MM.1S (cell line): ENCODE data around the gene XPO6.

Experiments
- DNase-seq: peaks from one replicate; pipeline ENCODE4 v3.0.0-alpha.2; 2015
- H2AFZ ChIP-seq: fragments of 300-600 bp; sonication (generic); 2 replicates; pipeline ENCODE4 v1.6.0; 2016; ENCODE audit warnings: antibody characterized with exemption, low read length
- H3F3A ChIP-seq: fragments of 300-600 bp; sonication (generic); 2 replicates; pipeline ENCODE4 v1.6.1; 2016; ENCODE audit warnings: mild to moderate bottlenecking, antibody characterized with exemption, low read length, moderate library complexity, mixed read lengths; ENCODE audit not compliant: insufficient read depth
- H3K27ac ChIP-seq: fragments of 300-600 bp; sonication (generic); 2 replicates; pipeline ENCODE4 v1.5.1; 2016; ENCODE audit warnings: mild to moderate bottlenecking, low read length
- H3K27me3 ChIP-seq: fragments of 300-600 bp; sonication (generic); replicated peaks from 2 replicates; pipeline ENCODE4 v1.6.0; 2016; ENCODE audit warnings: low read length; ENCODE audit not compliant: insufficient read depth
- H3K36me3 ChIP-seq: fragments of 300-600 bp; sonication (generic); replicated peaks from 2 replicates; pipeline ENCODE4 v1.6.1; 2016; ENCODE audit warnings: mild to moderate bottlenecking, low read length, mixed read lengths; ENCODE audit not compliant: insufficient read depth
- H3K4me1 ChIP-seq: fragments of 300-600 bp; sonication (generic); 2 replicates; pipeline ENCODE4 v1.6.1; 2016; ENCODE audit warnings: low read length, mixed read lengths
- H3K4me2 ChIP-seq: fragments of 300-600 bp; sonication (generic); 2 replicates; pipeline ENCODE4 v1.6.0; 2016; ENCODE audit warnings: low read depth, low read length
- H3K4me3 ChIP-seq: fragments of 300-600 bp; sonication (generic); 2 replicates; pipeline ENCODE4 v1.5.1; 2016; ENCODE audit warnings: low read length, mixed read lengths
- H3K79me2 ChIP-seq: fragments of 300-600 bp; sonication (generic); 2 replicates; pipeline ENCODE4 v1.6.1; 2016; ENCODE audit warnings: mixed run types, low read length, mixed read lengths
- H3K9ac ChIP-seq: fragments of 300-600 bp; sonication (generic); 2 replicates; pipeline ENCODE4 v1.6.1; 2016; ENCODE audit warnings: low read length, mixed read lengths
- H3K9me2 ChIP-seq: fragments of 300-600 bp; sonication (generic); replicated peaks from 2 replicates; pipeline ENCODE4 v1.6.1; 2016; ENCODE audit warnings: mild to moderate bottlenecking, low read length, mixed read lengths; ENCODE audit not compliant: insufficient read depth
- H3K9me3 ChIP-seq: fragments of 300-600 bp; sonication (generic); replicated peaks from 2 replicates; pipeline ENCODE4 v1.6.1; 2016; ENCODE audit warnings: mild to moderate bottlenecking, low read length, mixed read lengths; ENCODE audit not compliant: insufficient read depth
- H4K20me1 ChIP-seq: fragments of 300-600 bp; sonication (generic); 2 replicates; pipeline ENCODE4 v1.6.1; 2016; ENCODE audit warnings: mild to moderate bottlenecking, low read length, moderate library complexity, mixed read lengths; ENCODE audit not compliant: insufficient read depth
- EZH2 ChIP-seq: fragments of 300-600 bp; sonication (generic); optimal IDR thresholded peaks from 2 replicates; pipeline ENCODE3; 2017; ENCODE audit warnings: low read depth, mild to moderate bottlenecking, antibody characterized with exemption, low read length, mixed read lengths
- EZH2phosphoT487 ChIP-seq: fragments of 300-600 bp; sonication (generic); IDR thresholded peaks from 2 replicates; pipeline ENCODE4 v1.6.1; 2018; ENCODE audit warnings: antibody characterized with exemption, low read length
- TF ChIP-seq, protein P1 (sequence below): fragments of 300-600 bp; sonication (generic); IDR thresholded peaks from 2 replicates; pipeline ENCODE4 v1.5.1; 2016; ENCODE audit warnings: antibody characterized with exemption, low read length, mixed read lengths

Gene XPO6

DNA sequence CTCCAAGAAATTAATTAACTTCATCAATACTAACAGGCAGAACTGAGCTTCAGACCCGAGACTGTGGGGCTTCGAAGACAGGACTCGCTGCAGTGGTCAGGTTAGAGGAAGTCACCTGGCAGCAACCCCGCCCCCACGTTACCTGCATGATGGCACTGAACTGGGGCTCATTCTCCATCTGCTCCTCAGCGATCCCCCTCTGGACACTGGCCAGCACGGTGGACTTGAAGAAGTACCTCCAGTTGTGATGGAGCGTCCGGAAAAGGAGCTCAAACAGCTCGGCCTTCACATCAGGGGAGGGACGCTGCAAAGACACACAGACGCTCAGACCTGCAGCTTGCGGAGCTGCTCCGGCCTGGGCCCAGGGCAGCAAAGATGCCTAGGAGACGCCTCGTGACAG lies 107.4 kb downstream of the XPO6 start:
- H3K9ac ChIP-seq = no peak overlapping the region
- TF ChIP-seq, protein P1, sequence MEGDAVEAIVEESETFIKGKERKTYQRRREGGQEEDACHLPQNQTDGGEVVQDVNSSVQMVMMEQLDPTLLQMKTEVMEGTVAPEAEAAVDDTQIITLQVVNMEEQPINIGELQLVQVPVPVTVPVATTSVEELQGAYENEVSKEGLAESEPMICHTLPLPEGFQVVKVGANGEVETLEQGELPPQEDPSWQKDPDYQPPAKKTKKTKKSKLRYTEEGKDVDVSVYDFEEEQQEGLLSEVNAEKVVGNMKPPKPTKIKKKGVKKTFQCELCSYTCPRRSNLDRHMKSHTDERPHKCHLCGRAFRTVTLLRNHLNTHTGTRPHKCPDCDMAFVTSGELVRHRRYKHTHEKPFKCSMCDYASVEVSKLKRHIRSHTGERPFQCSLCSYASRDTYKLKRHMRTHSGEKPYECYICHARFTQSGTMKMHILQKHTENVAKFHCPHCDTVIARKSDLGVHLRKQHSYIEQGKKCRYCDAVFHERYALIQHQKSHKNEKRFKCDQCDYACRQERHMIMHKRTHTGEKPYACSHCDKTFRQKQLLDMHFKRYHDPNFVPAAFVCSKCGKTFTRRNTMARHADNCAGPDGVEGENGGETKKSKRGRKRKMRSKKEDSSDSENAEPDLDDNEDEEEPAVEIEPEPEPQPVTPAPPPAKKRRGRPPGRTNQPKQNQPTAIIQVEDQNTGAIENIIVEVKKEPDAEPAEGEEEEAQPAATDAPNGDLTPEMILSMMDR = no peak
- TF ChIP-seq EZH2 (no peak), EZH2phosphoT487 (no peak)
- no peaks in the 10 kb centered on the region for H3K9me3 ChIP-seq
- H4K20me1 ChIP-seq = no peaks in the 10 kb centered on the region
- H3K27me3 ChIP-seq = no peaks in the 10 kb centered on the region
- DNase-seq = no peak
- H3K9me2 ChIP-seq = no peaks in the 10 kb centered on the region
- H3K27ac ChIP-seq = no peak overlapping the region
- no peaks in the 10 kb centered on the region for H3F3A ChIP-seq
- peaks cover 1% of the 10 kb centered on the region; the same call in 1 of the 2 replicates for H3K79me2 ChIP-seq
- H3K4me2 ChIP-seq = no peak overlapping the region
- H3K4me3 ChIP-seq = no peak overlapping the region
- H2AFZ ChIP-seq = no peak overlapping the region
- peaks cover 11% of the 10 kb centered on the region for H3K36me3 ChIP-seq
- no peaks in the 10 kb centered on the region for H3K4me1 ChIP-seq

DNA sequence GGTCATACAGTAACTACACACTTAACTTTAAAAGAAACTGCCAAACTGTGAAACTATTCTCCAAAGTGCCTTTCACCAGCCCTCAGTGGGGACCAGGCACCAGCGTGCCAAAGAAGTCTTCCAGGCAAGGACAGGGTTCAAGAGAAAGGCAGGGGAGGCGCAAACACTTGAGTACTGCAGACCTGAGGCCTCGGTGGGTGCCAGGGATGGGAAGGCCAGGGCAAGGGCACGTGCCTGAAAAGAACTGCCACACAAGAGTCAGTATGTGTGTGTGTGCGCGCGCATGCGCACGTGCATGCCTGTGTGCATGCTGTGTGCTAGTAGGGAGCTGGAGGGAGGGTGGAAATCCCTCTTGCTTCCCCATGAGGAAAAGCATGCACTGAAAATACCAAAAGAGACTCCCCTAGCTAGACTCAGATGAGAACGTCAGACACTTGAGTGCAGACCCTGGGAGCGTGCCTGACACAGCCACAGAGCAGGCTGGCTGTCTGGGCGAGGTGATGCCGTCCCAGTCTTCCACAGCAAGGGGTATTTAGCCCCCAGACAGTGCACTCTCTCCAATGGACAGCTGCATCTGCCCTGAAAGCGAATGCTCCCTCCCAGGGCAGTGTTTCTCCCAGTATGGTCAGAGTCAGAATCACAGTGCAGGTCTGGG lies 108.1 kb downstream of the XPO6 start:
- H4K20me1 ChIP-seq = no peaks in the 10 kb centered on the region
- H3K4me1 ChIP-seq = no peaks in the 10 kb centered on the region
- no peak overlapping the region for H3K4me3 ChIP-seq
- no peak overlapping the region for H2AFZ ChIP-seq
- H3F3A ChIP-seq = no peaks in the 10 kb centered on the region
- no peaks in the 10 kb centered on the region for H3K27me3 ChIP-seq
- no peak overlapping the region for H3K9ac ChIP-seq
- DNase-seq = no peak
- no peaks in the 10 kb centered on the region for H3K79me2 ChIP-seq
- H3K4me2 ChIP-seq = no peak overlapping the region
- H3K36me3 ChIP-seq = peaks cover 11% of the 10 kb centered on the region
- TF ChIP-seq, protein P1 = no peak
- TF ChIP-seq EZH2 (no peak), EZH2phosphoT487 (no peak)
- H3K27ac ChIP-seq = no peak overlapping the region
- H3K9me2 ChIP-seq = no peaks in the 10 kb centered on the region
- no peaks in the 10 kb centered on the region for H3K9me3 ChIP-seq

DNA sequence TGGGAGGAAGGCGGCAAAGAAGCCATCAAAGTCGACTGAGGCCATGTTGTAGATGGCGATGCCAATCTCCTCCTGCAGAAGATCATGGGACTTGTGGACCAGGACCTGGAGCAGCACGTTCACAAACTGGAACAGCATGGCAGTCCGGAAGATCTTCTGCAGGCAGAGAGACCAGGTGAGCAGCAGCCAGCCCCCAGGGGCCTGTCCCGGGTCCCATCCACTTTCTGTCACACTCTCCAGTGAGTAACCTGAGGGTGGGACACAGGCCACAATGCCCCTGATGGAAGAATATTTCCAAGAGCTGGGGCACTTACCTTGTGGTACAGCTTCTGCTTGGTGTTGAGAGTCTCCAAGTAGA lies 110.3 kb downstream of the XPO6 start:
- Histone ChIP-seq H3K9ac (no peak overlapping the region), H3K9me2 (no peaks in the 10 kb centered on the region), H3F3A (no peaks in the 10 kb centered on the region), H3K4me2 (no peak overlapping the region), H3K36me3 (peaks cover 11% of the 10 kb centered on the region), H3K27me3 (no peaks in the 10 kb centered on the region), H4K20me1 (no peaks in the 10 kb centered on the region), H3K4me3 (no peak overlapping the region), H3K27ac (no peak overlapping the region), H3K9me3 (no peaks in the 10 kb centered on the region), H2AFZ (no peak overlapping the region), H3K4me1 (no peaks in the 10 kb centered on the region), H3K79me2 (no peaks in the 10 kb centered on the region)
- no peak for DNase-seq
- TF ChIP-seq EZH2phosphoT487 = no peak
- TF ChIP-seq, protein P1 = no peak
- TF ChIP-seq EZH2 = no peak
